H9 (cell line): Measurements from ENCODE around the gene SLC35B2. TPM values are rescaled to one million over a fixed set of nuclear protein-coding genes. Genes with fewer than 3 reads are reported as not detected.

Experiments
- DNase-seq: peaks from one replicate; pipeline ENCODE4 v3.0.0-alpha.2; 2017
- H2AFZ ChIP-seq: one replicate; pipeline ENCODE4 v1.6.1; 2013; ENCODE audit warnings: mild to moderate bottlenecking, low read length, control low read depth, moderate library complexity
- H2AK5ac ChIP-seq: 2 replicates; pipeline ENCODE4 v1.6.1; 2013; ENCODE audit warnings: low read length, control low read depth, mixed read lengths; ENCODE audit not compliant: insufficient read length
- H2BK120ac ChIP-seq: one replicate; pipeline ENCODE4 v1.6.1; 2013; ENCODE audit warnings: low read depth, mild to moderate bottlenecking, low read length, control low read depth, inconsistent platforms; ENCODE audit not compliant: poor library complexity, severe bottlenecking
- H2BK12ac ChIP-seq: 2 replicates; pipeline ENCODE4 v1.6.1; 2013; ENCODE audit warnings: low read length, control low read depth, mixed read lengths, low read depth; ENCODE audit not compliant: insufficient read length
- H2BK15ac ChIP-seq: 2 replicates; pipeline ENCODE4 v1.6.1; 2013; ENCODE audit warnings: low read depth, low read length, control low read depth
- H2BK20ac ChIP-seq: one replicate; pipeline ENCODE4 v1.6.1; 2013; ENCODE audit warnings: low read depth, mild to moderate bottlenecking, low read length, control low read depth, inconsistent platforms; ENCODE audit not compliant: poor library complexity, severe bottlenecking
- H2BK5ac ChIP-seq: 2 replicates; pipeline ENCODE4 v1.6.1; 2013; ENCODE audit warnings: low read length, control low read depth, mixed read lengths; ENCODE audit not compliant: insufficient read length
- H3K14ac ChIP-seq: 2 replicates; pipeline ENCODE4 v1.6.1; 2013; ENCODE audit warnings: low read length, control low read depth; ENCODE audit not compliant: insufficient read depth
- H3K18ac ChIP-seq: 2 replicates; pipeline ENCODE4 v1.6.1; 2013; ENCODE audit warnings: low read depth, mild to moderate bottlenecking, mixed read lengths, low read length, control low read depth; ENCODE audit not compliant: insufficient read length
- H3K23ac ChIP-seq: 2 replicates; pipeline ENCODE4 v1.6.1; 2013; ENCODE audit warnings: low read length, control low read depth, mixed read lengths, low read depth; ENCODE audit not compliant: insufficient read length
- H3K23me2 ChIP-seq: 2 replicates; pipeline ENCODE4 v1.6.1; 2013; ENCODE audit warnings: low read depth, mild to moderate bottlenecking, mixed read lengths, low read length, control low read depth; ENCODE audit not compliant: insufficient read length, poor library complexity, severe bottlenecking
- H3K27ac ChIP-seq: 2 replicates; pipeline ENCODE4 v1.5.1; 2013; ENCODE audit warnings: low read length, control low read depth, mixed read lengths, low read depth; ENCODE audit not compliant: insufficient read length
- H3K27me3 ChIP-seq: 2 replicates; pipeline ENCODE4 v1.6.1; 2013; ENCODE audit warnings: low read length, control low read depth, inconsistent platforms; ENCODE audit not compliant: insufficient read depth
- H3K4ac ChIP-seq: 2 replicates; pipeline ENCODE4 v1.6.1; 2013; ENCODE audit warnings: low read depth, mild to moderate bottlenecking, control low read depth, inconsistent platforms, low read length, moderate library complexity
- H3K4me1 ChIP-seq: 2 replicates; pipeline ENCODE4 v1.6.1; 2013; ENCODE audit warnings: low read length, control low read depth, inconsistent platforms; ENCODE audit not compliant: insufficient read depth
- H3K4me2 ChIP-seq: 2 replicates; pipeline ENCODE4 v1.6.1; 2013; ENCODE audit warnings: low read length, control low read depth, mixed read lengths; ENCODE audit not compliant: insufficient read length, insufficient read depth
- H3K56ac ChIP-seq: 2 replicates; pipeline ENCODE4 v1.6.1; 2013; ENCODE audit warnings: low read depth, mild to moderate bottlenecking, mixed read lengths, low read length, control low read depth; ENCODE audit not compliant: insufficient read length
- H3K79me1 ChIP-seq: 2 replicates; pipeline ENCODE4 v1.6.1; 2013; ENCODE audit warnings: low read depth, mild to moderate bottlenecking, moderate library complexity, low read length, control low read depth, inconsistent platforms; ENCODE audit not compliant: insufficient read depth, poor library complexity, severe bottlenecking
- H3K79me2 ChIP-seq: 2 replicates; pipeline ENCODE4 v1.6.1; 2013; ENCODE audit warnings: low read length, control low read depth, inconsistent platforms; ENCODE audit not compliant: insufficient read depth
- H3K9ac ChIP-seq: 2 replicates; pipeline ENCODE4 v1.6.1; 2013; ENCODE audit warnings: low read length, control low read depth, mixed read lengths; ENCODE audit not compliant: insufficient read length; ENCODE audit errors: extremely low read depth
- H3K9me3 ChIP-seq: one replicate; pipeline ENCODE4 v1.6.1; 2013; ENCODE audit warnings: low read depth, low read length, inconsistent platforms; ENCODE audit not compliant: control insufficient read depth
- H3T11ph ChIP-seq: one replicate; pipeline ENCODE4 v1.6.1; 2013; ENCODE audit warnings: mild to moderate bottlenecking, low read length, control low read depth, inconsistent platforms
- H4K20me1 ChIP-seq: one replicate; pipeline ENCODE4 v1.6.1; 2013; ENCODE audit not compliant: control insufficient read depth, insufficient read length, insufficient read depth
- H4K5ac ChIP-seq: 2 replicates; pipeline ENCODE4 v1.6.1; 2013; ENCODE audit warnings: low read depth, mild to moderate bottlenecking, mixed read lengths, low read length, control low read depth; ENCODE audit not compliant: insufficient read length
- H4K8ac ChIP-seq: replicated peaks from 2 replicates; pipeline ENCODE4 v1.6.1; 2013; ENCODE audit warnings: low read length, control low read depth, mixed read lengths, low read depth; ENCODE audit not compliant: insufficient read length
- H4K91ac ChIP-seq: 2 replicates; pipeline ENCODE4 v1.6.1; 2013; ENCODE audit warnings: low read depth, mild to moderate bottlenecking, moderate library complexity, mixed read lengths, low read length, control low read depth; ENCODE audit not compliant: insufficient read length
- H3K27ac Mint-ChIP-seq, 3 experiments: 2 replicates in 2 of 3; 3 replicates in 1 of 3; pipeline ENCODE4 v1.8.0; 2020 to 2021; ENCODE audit warnings: mixed read lengths in 3 of 3, mild to moderate bottlenecking in 1 of 3, moderate library complexity in 1 of 3
- H3K27me3 Mint-ChIP-seq: 2 replicates; pipeline ENCODE4 v1.8.0; 2021; ENCODE audit warnings: low read depth, mild to moderate bottlenecking, moderate library complexity, mixed read lengths
- H3K36me3 Mint-ChIP-seq, 3 experiments: 2 replicates in 2 of 3; 3 replicates in 1 of 3; pipeline ENCODE4 v1.8.0; 2020 to 2021; ENCODE audit warnings: low read depth in 3 of 3, mixed read lengths in 3 of 3; ENCODE audit not compliant: insufficient read depth in 1 of 3
- H3K4me1 Mint-ChIP-seq, 2 experiments: 2 replicates each; pipeline ENCODE4 v1.8.0; 2020; ENCODE audit warnings: mixed read lengths in 2 of 2
- H3K4me3 Mint-ChIP-seq, 2 experiments: 2 replicates in 1 of 2; 3 replicates in 1 of 2; pipeline ENCODE4 v1.8.0; 2020 to 2021; ENCODE audit warnings: mild to moderate bottlenecking in 2 of 2, mixed read lengths in 2 of 2, moderate library complexity in 1 of 2
- H3K9me3 Mint-ChIP-seq, 2 experiments: 2 replicates in 1 of 2; 3 replicates in 1 of 2; pipeline ENCODE4 v1.8.0; 2020; ENCODE audit warnings: mild to moderate bottlenecking in 2 of 2, mixed read lengths in 2 of 2, moderate library complexity in 1 of 2
- WGBS: extraction: QIAGEN DNeasy Blood & Tissue Kit; methylation state at CpG from one replicate; pipeline ENCODE4 v1.1.7; 2013; ENCODE audit warnings: missing lambda C conversion rate, low lambda C conversion rate, mixed read lengths; ENCODE audit not compliant: insufficient read length; ENCODE audit errors: extremely low coverage; 5-methylcytosine and 5-hydroxymethylcytosine counted together
- total RNA-seq: library from RNA; stranded (reverse); gene quantifications from 2 replicates; pipeline ENCODE4 v1.2.1, GENCODE V29; 2021
- TF ChIP-seq, protein P1 (sequence below): fragments of 200-600 bp; sonication (generic); conservative IDR thresholded peaks from 3 replicates; pipeline ENCODE4 v1.8.0; 2021; ENCODE audit warnings: antibody characterized with exemption, mild to moderate bottlenecking

The SLC35B2 gene
- total RNA-seq, 1 experiment from 2014 or later: 34.5 TPM

DNA sequence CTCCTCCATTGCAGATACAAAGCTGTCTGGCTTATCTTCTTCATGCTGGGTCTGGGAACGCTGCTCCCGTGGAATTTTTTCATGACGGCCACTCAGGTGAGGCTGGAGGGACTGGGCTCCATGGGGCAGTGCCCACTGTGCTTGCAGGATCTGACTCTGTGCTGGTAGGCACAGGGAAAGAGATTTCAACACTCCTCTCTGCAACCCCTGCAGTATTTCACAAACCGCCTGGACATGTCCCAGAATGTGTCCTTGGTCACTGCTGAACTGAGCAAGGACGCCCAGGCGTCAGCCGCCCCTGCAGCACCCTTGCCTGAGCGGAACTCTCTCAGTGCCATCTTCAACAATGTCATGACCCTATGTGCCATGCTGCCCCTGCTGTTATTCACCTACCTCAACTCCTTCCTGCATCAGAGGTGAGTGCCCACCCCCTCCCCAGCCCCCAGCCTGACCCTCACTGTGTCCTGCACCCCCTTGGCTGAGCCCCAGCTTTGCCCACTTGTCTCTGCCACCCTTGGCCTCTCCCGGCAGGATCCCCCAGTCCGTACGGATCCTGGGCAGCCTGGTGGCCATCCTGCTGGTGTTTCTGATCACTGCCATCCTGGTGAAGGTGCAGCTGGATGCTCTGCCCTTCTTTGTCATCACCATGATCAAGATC, 27.8 kb downstream of the SLC35B2 start:
- Histone ChIP-seq H3K27me3 (no peaks in the 10 kb centered on the region), H3K4ac (no peak overlapping the region), H3K4me1 (peaks cover 11% of the 10 kb centered on the region; the same call in 1 of the 2 replicates), H2BK15ac (no peak overlapping the region), H3K14ac (no peak overlapping the region; the same call in 1 of the 2 replicates), H3K56ac (no peak overlapping the region), H3K4me2 (no peak overlapping the region), H3K79me1 (peaks cover 15% of the 10 kb centered on the region), H2BK120ac (no peak overlapping the region), H3K27ac (no peak overlapping the region), H3K9me3 (no peaks in the 10 kb centered on the region), H3K23me2 (peaks cover 1% of the 10 kb centered on the region), H3K23ac (no peak overlapping the region), H4K8ac (no peak overlapping the region), H4K5ac (no peak overlapping the region), H4K91ac (no peak overlapping the region), H4K20me1 (peaks cover 2% of the 10 kb centered on the region), H3T11ph (no peak overlapping the region), H3K79me2 (peaks cover 13% of the 10 kb centered on the region; the same call in 1 of the 2 replicates), H2BK12ac (no peak overlapping the region), H3K9ac (no peak overlapping the region), H2AK5ac (no peak overlapping the region), H2BK20ac (no peak overlapping the region), H3K18ac (no peak overlapping the region), H2BK5ac (no peak overlapping the region), H2AFZ (no peak overlapping the region)
- no peaks in the 10 kb centered on the region; a peak in 1 of 5 replicates for H3K9me3 Mint-ChIP-seq
- no peak overlapping the region; a peak in 2 of 7 replicates for H3K27ac Mint-ChIP-seq
- peaks cover 50 to 67% (median 57%) of the 10 kb centered on the region in 3 experiments for H3K36me3 Mint-ChIP-seq
- DNase-seq: no peak
- TF ChIP-seq, protein P1, sequence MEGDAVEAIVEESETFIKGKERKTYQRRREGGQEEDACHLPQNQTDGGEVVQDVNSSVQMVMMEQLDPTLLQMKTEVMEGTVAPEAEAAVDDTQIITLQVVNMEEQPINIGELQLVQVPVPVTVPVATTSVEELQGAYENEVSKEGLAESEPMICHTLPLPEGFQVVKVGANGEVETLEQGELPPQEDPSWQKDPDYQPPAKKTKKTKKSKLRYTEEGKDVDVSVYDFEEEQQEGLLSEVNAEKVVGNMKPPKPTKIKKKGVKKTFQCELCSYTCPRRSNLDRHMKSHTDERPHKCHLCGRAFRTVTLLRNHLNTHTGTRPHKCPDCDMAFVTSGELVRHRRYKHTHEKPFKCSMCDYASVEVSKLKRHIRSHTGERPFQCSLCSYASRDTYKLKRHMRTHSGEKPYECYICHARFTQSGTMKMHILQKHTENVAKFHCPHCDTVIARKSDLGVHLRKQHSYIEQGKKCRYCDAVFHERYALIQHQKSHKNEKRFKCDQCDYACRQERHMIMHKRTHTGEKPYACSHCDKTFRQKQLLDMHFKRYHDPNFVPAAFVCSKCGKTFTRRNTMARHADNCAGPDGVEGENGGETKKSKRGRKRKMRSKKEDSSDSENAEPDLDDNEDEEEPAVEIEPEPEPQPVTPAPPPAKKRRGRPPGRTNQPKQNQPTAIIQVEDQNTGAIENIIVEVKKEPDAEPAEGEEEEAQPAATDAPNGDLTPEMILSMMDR: no peak
- H3K4me1 Mint-ChIP-seq: peaks cover 32 to 46% of the 10 kb centered on the region in 2 experiments
- WGBS: no CpG with 5 or more reads among the region's 11 CpGs
- H3K4me3 Mint-ChIP-seq: no peak overlapping the region
- no peaks in the 10 kb centered on the region for H3K27me3 Mint-ChIP-seq
